Upper lobe of left lung (tissue), 4 donors: Measurements from ENCODE around the gene NWD2.

Source experiments
- POLR2A ChIP-seq, 4 donors: fragments of 450-650 bp; IDR thresholded peaks; one replicate each; pipeline ENCODE4 v1.5.1; 2016 to 2017; ENCODE audit warnings: antibody characterized with exemption in 4 of 4, mild to moderate bottlenecking in 2 of 4
- POLR2AphosphoS5 ChIP-seq, 2 donors: sonication (generic); formaldehyde crosslinking; IDR thresholded peaks; one replicate each; pipeline ENCODE4 v1.5.1; 2017; ENCODE audit warnings: antibody characterized with exemption in 2 of 2
- TF ChIP-seq, protein P1 (sequence below), 6 experiments: fragments of 450-650 bp in 4 of 6; fragments of 200-600 bp in 2 of 6; sonication (generic) in 2 of 6; IDR thresholded peaks; one replicate each; pipeline ENCODE4 v1.5.1; 2016 to 2019; ENCODE audit warnings: antibody characterized with exemption in 6 of 6

DNA sequence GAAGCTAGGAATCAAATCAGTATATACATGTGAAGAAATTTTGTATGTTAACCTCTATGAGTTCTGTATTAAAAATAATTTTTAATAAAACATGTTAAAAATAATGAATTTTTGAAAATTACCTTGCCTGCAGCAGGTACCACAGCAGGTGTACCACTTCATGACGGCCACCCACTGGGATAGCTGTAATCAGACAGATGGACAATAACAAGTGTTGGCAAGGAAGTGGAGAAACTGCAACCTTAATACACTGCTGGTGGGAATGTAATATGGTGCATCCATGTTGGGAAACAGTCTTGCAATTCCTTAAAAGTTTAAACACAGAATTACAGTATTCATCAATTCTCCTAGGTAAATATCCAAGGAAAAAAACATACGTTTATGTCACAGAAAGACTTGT is 232.1 kb downstream of the NWD2 start:
- TF ChIP-seq, protein P1, sequence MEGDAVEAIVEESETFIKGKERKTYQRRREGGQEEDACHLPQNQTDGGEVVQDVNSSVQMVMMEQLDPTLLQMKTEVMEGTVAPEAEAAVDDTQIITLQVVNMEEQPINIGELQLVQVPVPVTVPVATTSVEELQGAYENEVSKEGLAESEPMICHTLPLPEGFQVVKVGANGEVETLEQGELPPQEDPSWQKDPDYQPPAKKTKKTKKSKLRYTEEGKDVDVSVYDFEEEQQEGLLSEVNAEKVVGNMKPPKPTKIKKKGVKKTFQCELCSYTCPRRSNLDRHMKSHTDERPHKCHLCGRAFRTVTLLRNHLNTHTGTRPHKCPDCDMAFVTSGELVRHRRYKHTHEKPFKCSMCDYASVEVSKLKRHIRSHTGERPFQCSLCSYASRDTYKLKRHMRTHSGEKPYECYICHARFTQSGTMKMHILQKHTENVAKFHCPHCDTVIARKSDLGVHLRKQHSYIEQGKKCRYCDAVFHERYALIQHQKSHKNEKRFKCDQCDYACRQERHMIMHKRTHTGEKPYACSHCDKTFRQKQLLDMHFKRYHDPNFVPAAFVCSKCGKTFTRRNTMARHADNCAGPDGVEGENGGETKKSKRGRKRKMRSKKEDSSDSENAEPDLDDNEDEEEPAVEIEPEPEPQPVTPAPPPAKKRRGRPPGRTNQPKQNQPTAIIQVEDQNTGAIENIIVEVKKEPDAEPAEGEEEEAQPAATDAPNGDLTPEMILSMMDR (IDR thresholded peaks at IDR 0.05), result no peak
- TF ChIP-seq POLR2A (IDR thresholded peaks at IDR 0.05) (no peak), POLR2AphosphoS5 (IDR thresholded peaks at IDR 0.05) (no peak)
